Neural progenitor cell (in vitro differentiated cells): ENCODE data around the gene CIDEA.

Source experiments
- CTCF ChIP-seq: fragments of 200-600 bp; sonication (generic); IDR thresholded peaks from 2 replicates; pipeline ENCODE4 v1.5.1; 2017; ENCODE audit warnings: antibody characterized with exemption, mild to moderate bottlenecking
- EZH2 ChIP-seq: fragments of 200-600 bp; sonication (generic); IDR thresholded peaks from 2 replicates; pipeline ENCODE4 v1.6.1; 2017; ENCODE audit warnings: antibody characterized with exemption, mild to moderate bottlenecking, moderate library complexity
- EZH2phosphoT487 ChIP-seq: fragments of 200-600 bp; sonication (generic); IDR thresholded peaks from 2 replicates; pipeline ENCODE4 v1.6.1; 2017; ENCODE audit warnings: antibody characterized with exemption

- TF ChIP-seq CTCF (no peak), EZH2 (no peak), EZH2phosphoT487 (no peak)
Measured at GRCh38 chr18:12262748-12263147, 8.6 kb downstream of the CIDEA start.
